ENCODE measurements around the gene MFSD11. TPM values are rescaled to one million over a fixed set of nuclear protein-coding genes. Genes with fewer than 3 reads are reported as not detected.
A peak's percentile ranks its signal among the peaks of the same experiment; 100 is the strongest.

MFSD11 gene
- total and polyA plus RNA-seq, 7 donors: 10.1 to 27.4 (median 20.7) TPM

DNA sequence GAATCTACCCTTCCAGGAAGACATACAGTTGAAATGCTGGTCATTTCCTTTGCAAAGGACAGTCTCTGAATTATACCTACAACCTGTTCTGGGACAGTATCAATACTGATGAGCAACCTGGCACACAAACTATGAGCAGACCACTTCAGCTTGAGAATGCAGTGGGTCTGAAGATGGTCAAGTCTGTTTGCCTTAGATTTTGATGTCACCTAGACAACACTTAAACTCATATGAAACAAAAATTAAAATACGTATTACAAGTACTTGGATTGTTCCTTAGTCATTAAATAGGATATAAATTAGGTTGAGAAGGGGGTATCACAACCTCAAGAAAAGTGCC lies 4.3 kb upstream of the MFSD11 start:
- peak overlapping the region; percentile 72 for H3K4me3 ChIP-seq
- ATAC-seq: no peak

GRCh38 chr17:76734080-76734840 lies 3.7 kb upstream of the MFSD11 start:
- peaks cover 0 to 65% of the 10 kb centered on the region in 2 donors for H3K36me3 ChIP-seq (ENCODE audit: insufficient read depth in 1 of 2, low read depth in 1 of 2)
- H3K27ac ChIP-seq: peak overlapping the region; percentile 89
- TF ChIP-seq, protein P1, sequence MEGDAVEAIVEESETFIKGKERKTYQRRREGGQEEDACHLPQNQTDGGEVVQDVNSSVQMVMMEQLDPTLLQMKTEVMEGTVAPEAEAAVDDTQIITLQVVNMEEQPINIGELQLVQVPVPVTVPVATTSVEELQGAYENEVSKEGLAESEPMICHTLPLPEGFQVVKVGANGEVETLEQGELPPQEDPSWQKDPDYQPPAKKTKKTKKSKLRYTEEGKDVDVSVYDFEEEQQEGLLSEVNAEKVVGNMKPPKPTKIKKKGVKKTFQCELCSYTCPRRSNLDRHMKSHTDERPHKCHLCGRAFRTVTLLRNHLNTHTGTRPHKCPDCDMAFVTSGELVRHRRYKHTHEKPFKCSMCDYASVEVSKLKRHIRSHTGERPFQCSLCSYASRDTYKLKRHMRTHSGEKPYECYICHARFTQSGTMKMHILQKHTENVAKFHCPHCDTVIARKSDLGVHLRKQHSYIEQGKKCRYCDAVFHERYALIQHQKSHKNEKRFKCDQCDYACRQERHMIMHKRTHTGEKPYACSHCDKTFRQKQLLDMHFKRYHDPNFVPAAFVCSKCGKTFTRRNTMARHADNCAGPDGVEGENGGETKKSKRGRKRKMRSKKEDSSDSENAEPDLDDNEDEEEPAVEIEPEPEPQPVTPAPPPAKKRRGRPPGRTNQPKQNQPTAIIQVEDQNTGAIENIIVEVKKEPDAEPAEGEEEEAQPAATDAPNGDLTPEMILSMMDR (IDR thresholded peaks at IDR 0.05): no peak

More for the DNA sequence above, 4.3 kb upstream of the MFSD11 start:
- no peak for DNase-seq
- H3K27ac ChIP-seq: peak overlapping the region; percentile 60
- no peaks in the 10 kb centered on the region for H3K9me3 ChIP-seq
- H3K4me1 ChIP-seq: peaks cover 52% of the 10 kb centered on the region
- WGBS, 3 donors: 65 to 72% (median 68%) methylated on average over 1 of the region's 1 CpG
- no peaks in the 10 kb centered on the region for H3K27me3 ChIP-seq (ENCODE audit: insufficient read depth in 3 of 3, low read length in 2 of 3)
- TF ChIP-seq, protein P1 (IDR thresholded peaks at IDR 0.05): no peak
- H3K36me3 ChIP-seq (ENCODE audit: insufficient read depth in 1 of 2, low read depth in 1 of 2): peaks cover 0 to 67% of the 10 kb centered on the region in 2 donors
- intact Hi-C loops (cut with DNase I): no loop called here

GRCh38 chr17:76735006-76735405 lies 2.9 kb upstream of the MFSD11 start:
- Histone ChIP-seq H3K4me3 (peak overlapping the region; percentile 72), H3K27ac (peak overlapping the region; percentile 89), H3K4me1 (peaks cover 50% of the 10 kb centered on the region), H3K36me3 (ENCODE audit: insufficient read depth in 1 of 2, low read depth in 1 of 2) (peaks cover 0 to 58% of the 10 kb centered on the region in 2 donors), H3K9me3 (no peaks in the 10 kb centered on the region), H3K27me3 (ENCODE audit: insufficient read depth in 3 of 3, low read length in 2 of 3) (no peaks in the 10 kb centered on the region)
- TF ChIP-seq, protein P1 (IDR thresholded peaks at IDR 0.05): no peak
- intact Hi-C loops (cut with DNase I): no loop called here
- DNase-seq: no peak
- WGBS, 3 donors: 10 to 18% (median 10%) methylated on average over 5 of the region's 5 CpGs
- ATAC-seq: no peak

More at GRCh38 chr17:76734080-76734840, 3.7 kb upstream of the MFSD11 start:
- intact Hi-C loops (cut with DNase I): no loop called here
- Histone ChIP-seq H3K4me1 (peaks cover 49% of the 10 kb centered on the region), H3K4me3 (peak overlapping the region; percentile 72), H3K9me3 (no peaks in the 10 kb centered on the region), H3K27me3 (ENCODE audit: insufficient read depth in 3 of 3, low read length in 2 of 3) (no peaks in the 10 kb centered on the region)
- DNase-seq: no peak
- 23 to 31% (median 27%) methylated on average over 8 of the region's 8 CpGs for WGBS, 3 donors
- no peak for ATAC-seq

GRCh38 chr17:76735586-76736348 lies 2.2 kb upstream of the MFSD11 start:
- WGBS, 3 donors: 1 to 2% (median 2%) methylated on average over 20 of the region's 20 CpGs
- Histone ChIP-seq H3K9me3 (no peaks in the 10 kb centered on the region), H3K4me1 (peaks cover 58% of the 10 kb centered on the region), H3K4me3 (peak overlapping the region; percentile 72), H3K27ac (peak overlapping the region; percentile 89), H3K36me3 (ENCODE audit: insufficient read depth in 1 of 2, low read depth in 1 of 2) (peaks cover 0 to 52% of the 10 kb centered on the region in 2 donors), H3K27me3 (ENCODE audit: insufficient read depth in 3 of 3, low read length in 2 of 3) (no peaks in the 10 kb centered on the region)
- DNase-seq: no peak
- TF ChIP-seq, protein P1 (IDR thresholded peaks at IDR 0.05): no peak
- intact Hi-C loops (cut with DNase I): loop anchor here in 1 of 2 donors (1.0 kb wide), 1 partner anchor 8 kb away; no protein-coding TSS in a partner anchor
- no peak for ATAC-seq
